Small intestine (tissue), 7 donors: Measurements from ENCODE around the gene SPOP. TPM values are rescaled to one million over a fixed set of nuclear protein-coding genes. Genes with fewer than 3 reads are reported as not detected.
"Not testable (repeated sequence)": the region's sequence is repeated elsewhere in the genome, so short reads cannot be mapped to it uniquely, and the experiment has no call there.

Source experiments
- DNase-seq, 2 donors: peaks; one replicate each; pipeline versions ENCODE4 v3.0.0 to v3.0.0-alpha.2; 2013
- FAIRE-seq: peaks from 2 replicates; lab custom pipeline; 2012; peaks lifted over from hg19 to GRCh38; lab: Jason Lieb, UNC
- H3K27ac ChIP-seq, 3 donors: one replicate each; pipeline ENCODE4 v1.5.1; 2013; ENCODE audit warnings: low read length in 2 of 3, mild to moderate bottlenecking in 2 of 3, control low read depth in 1 of 3, inconsistent platforms in 1 of 3, low read depth in 1 of 3, moderate library complexity in 1 of 3
- H3K27me3 ChIP-seq, 3 donors: one replicate each; pipeline ENCODE4 v1.6.1; 2013; ENCODE audit warnings: low read length in 3 of 3, inconsistent platforms in 1 of 3; ENCODE audit not compliant: control insufficient read depth in 3 of 3, insufficient read depth in 3 of 3
- H3K36me3 ChIP-seq, 3 donors: one replicate each; pipeline ENCODE4 v1.6.1; 2013; ENCODE audit warnings: low read length in 3 of 3, inconsistent platforms in 1 of 3, low read depth in 1 of 3, mild to moderate bottlenecking in 1 of 3, moderate library complexity in 1 of 3; ENCODE audit not compliant: control insufficient read depth in 3 of 3, insufficient read depth in 2 of 3
- H3K4me1 ChIP-seq, 3 donors: one replicate each; pipeline ENCODE4 v1.6.1; 2013; ENCODE audit warnings: low read length in 2 of 3, inconsistent platforms in 1 of 3, low read depth in 1 of 3, mild to moderate bottlenecking in 1 of 3, moderate library complexity in 1 of 3; ENCODE audit not compliant: control insufficient read depth in 3 of 3, insufficient read depth in 2 of 3
- H3K4me3 ChIP-seq, 3 donors: one replicate each; pipeline ENCODE4 v1.5.1; 2013; ENCODE audit warnings: low read length in 3 of 3, control low read depth in 1 of 3, inconsistent platforms in 1 of 3, low read depth in 1 of 3, mild to moderate bottlenecking in 1 of 3, moderate library complexity in 1 of 3
- H3K9me3 ChIP-seq, 2 donors: one replicate each; pipeline ENCODE4 v1.6.1; 2013; ENCODE audit warnings: low read depth in 1 of 2, low read length in 1 of 2; ENCODE audit not compliant: control insufficient read depth in 2 of 2, insufficient read depth in 1 of 2
- WGBS, 3 donors: extraction: QIAGEN DNeasy Blood & Tissue Kit; methylation state at CpG; one replicate each; pipeline ENCODE4 v1.1.7; 2013; 5-methylcytosine and 5-hydroxymethylcytosine counted together
- polyA plus RNA-seq, 4 donors: library from polyadenylated mRNA; stranded (reverse) in 3 of 4; unstranded in 1 of 4; fragments of 200-250 nt in 3 of 4; fragments of 120-200 nt in 1 of 4; gene quantifications; one replicate each; pipeline versions ENCODE4 v1.2.1 to v1.2.3, GENCODE V29; 2013
- donor health status: healthy with polysubstance abuse.
- donor health status: control.
- donor health status: control.
- donor health status: Bipolar disorder and iron deficiency.
- donor health status: healthy.

The SPOP gene
- polyA plus RNA-seq, 4 donors: 35.7 to 51.2 (median 39.0) TPM

- H3K27me3 ChIP-seq: peaks cover 5 to 80% (median 13%) of the 10 kb centered on the region in 3 donors
- no peaks in the 10 kb centered on the region for H3K9me3 ChIP-seq
- no peaks in the 10 kb centered on the region for H3K36me3 ChIP-seq
- DNase-seq: no peak
- 27 to 59% (median 38%) methylated on average over 13 of the region's 13 CpGs for WGBS, 3 donors
- H3K4me1 ChIP-seq: peaks cover 3 to 14% (median 4%) of the 10 kb centered on the region in 3 donors
- no peak for FAIRE-seq
- no peak overlapping the region for H3K27ac ChIP-seq
- H3K4me3 ChIP-seq: no peak overlapping the region
Observed at GRCh38 chr17:49574323-49574781, 103.5 kb downstream of the SPOP start.

GRCh38 chr17:49573510-49574322, 104.2 kb downstream of the SPOP start:
- no peak overlapping the region for H3K27ac ChIP-seq
- 54 to 64% (median 58%) methylated on average over 15 of the region's 15 CpGs for WGBS, 3 donors
- no peak overlapping the region for H3K4me3 ChIP-seq
- DNase-seq (no peak), FAIRE-seq (no peak)
- peaks cover 3 to 14% (median 4%) of the 10 kb centered on the region in 3 donors for H3K4me1 ChIP-seq
- H3K36me3 ChIP-seq: no peaks in the 10 kb centered on the region
- H3K9me3 ChIP-seq: no peaks in the 10 kb centered on the region
- peaks cover 5 to 80% (median 13%) of the 10 kb centered on the region in 3 donors for H3K27me3 ChIP-seq

DNA sequence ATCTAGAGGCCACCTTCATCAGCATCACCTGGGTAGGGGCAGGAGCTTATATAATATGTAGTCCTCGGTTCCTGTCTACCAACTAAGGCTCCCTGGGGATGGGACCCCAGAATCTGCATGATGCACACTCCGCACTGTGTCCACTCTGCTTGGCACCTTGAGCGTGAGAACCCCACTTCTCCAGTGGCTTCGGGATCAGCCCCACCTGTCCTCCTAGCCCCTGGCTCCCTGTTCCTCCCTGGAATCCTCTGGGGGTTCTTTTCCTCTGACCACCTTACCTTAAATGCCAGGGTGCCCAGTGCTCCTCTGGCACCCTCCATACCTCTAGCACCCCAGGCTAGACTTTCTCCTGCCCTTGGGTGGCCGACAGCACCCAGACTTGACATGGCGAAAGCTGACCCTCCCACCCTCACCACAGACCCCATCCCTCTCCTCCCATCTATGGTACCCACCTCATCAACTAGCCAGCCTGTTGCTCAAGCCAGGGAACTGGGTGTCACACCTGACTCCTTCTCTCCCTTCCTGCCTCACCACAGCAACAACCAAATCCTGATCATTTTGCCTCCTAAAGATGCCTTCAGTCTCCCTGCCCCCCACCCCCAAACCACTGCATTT, 105.0 kb downstream of the SPOP start:
- peaks cover 3 to 19% (median 4%) of the 10 kb centered on the region in 3 donors for H3K4me1 ChIP-seq
- H3K27me3 ChIP-seq: peaks cover 5 to 75% (median 13%) of the 10 kb centered on the region in 3 donors
- no peak overlapping the region for H3K27ac ChIP-seq
- H3K9me3 ChIP-seq: no peaks in the 10 kb centered on the region
- FAIRE-seq (no peak), DNase-seq (no peak)
- WGBS, 3 donors: 75 to 85% (median 75%) methylated on average over 6 of the region's 6 CpGs
- H3K36me3 ChIP-seq: no peaks in the 10 kb centered on the region
- no peak overlapping the region for H3K4me3 ChIP-seq

GRCh38 chr17:49572226-49572625, 105.7 kb downstream of the SPOP start:
- Histone ChIP-seq H3K36me3 (no peaks in the 10 kb centered on the region), H3K4me1 (peaks cover 3 to 21% (median 4%) of the 10 kb centered on the region in 3 donors), H3K27me3 (peaks cover 1 to 74% (median 13%) of the 10 kb centered on the region in 3 donors), H3K4me3 (no peak overlapping the region), H3K9me3 (no peaks in the 10 kb centered on the region), H3K27ac (no peak overlapping the region)
- FAIRE-seq (no peak), DNase-seq (no peak)
- WGBS, 3 donors: 66 to 83% (median 68%) methylated on average over 3 of the region's 3 CpGs

- peaks cover 3 to 17% (median 4%) of the 10 kb centered on the region in 3 donors for H3K4me1 ChIP-seq
- no peaks in the 10 kb centered on the region for H3K9me3 ChIP-seq
- WGBS, 3 donors: 39 to 45% (median 43%) methylated on average over 4 of the region's 4 CpGs
- no peaks in the 10 kb centered on the region for H3K36me3 ChIP-seq
- FAIRE-seq (no peak), DNase-seq (no peak)
- no peak overlapping the region for H3K27ac ChIP-seq
- H3K4me3 ChIP-seq: no peak overlapping the region
- H3K27me3 ChIP-seq: peaks cover 1 to 74% (median 13%) of the 10 kb centered on the region in 3 donors
Observed at GRCh38 chr17:49571764-49572163, 106.1 kb downstream of the SPOP start.

GRCh38 chr17:49571283-49571682, 106.6 kb downstream of the SPOP start:
- Histone ChIP-seq H3K9me3 (no peaks in the 10 kb centered on the region), H3K27ac (no peak overlapping the region), H3K4me1 (peaks cover 3 to 17% (median 4%) of the 10 kb centered on the region in 3 donors), H3K36me3 (no peaks in the 10 kb centered on the region), H3K27me3 (peaks cover 1 to 71% (median 13%) of the 10 kb centered on the region in 3 donors), H3K4me3 (no peak overlapping the region)
- WGBS, 3 donors: 18 to 46% (median 29%) methylated on average over 6 of the region's 6 CpGs
- DNase-seq (no peak), FAIRE-seq (no peak)

- no peak for DNase-seq
- Histone ChIP-seq H3K9me3 (no peaks in the 10 kb centered on the region), H3K36me3 (no peaks in the 10 kb centered on the region), H3K4me3 (no peak overlapping the region), H3K27me3 (peaks cover 1 to 68% (median 9%) of the 10 kb centered on the region in 3 donors), H3K27ac (no peak overlapping the region), H3K4me1 (peaks cover 0 to 21% (median 3%) of the 10 kb centered on the region in 3 donors)
- no peak for FAIRE-seq
- WGBS, 3 donors: 26 to 56% (median 32%) methylated on average over 10 to 11 of the region's 11 CpGs
Observed at GRCh38 chr17:49570540-49571242, 107.2 kb downstream of the SPOP start.

- FAIRE-seq, H3K27ac ChIP-seq, DNase-seq: not testable (repeated sequence)
Observed at GRCh38 chr17:49568695-49569047, 109.2 kb downstream of the SPOP start.

More at GRCh38 chr17:49568695-49569047, 109.2 kb downstream of the SPOP start:
- H3K36me3 ChIP-seq, H3K9me3 ChIP-seq, H3K4me3 ChIP-seq: not testable (repeated sequence)
- H3K4me1 ChIP-seq: peaks cover 0 to 16% (median 0%) of the 10 kb centered on the region in 3 donors
- peaks cover 0 to 50% (median 2%) of the 10 kb centered on the region in 3 donors for H3K27me3 ChIP-seq
- WGBS, 3 donors: 61 to 75% (median 71%) methylated on average over 7 of the region's 7 CpGs
